Ovary (tissue), 9 donors: ENCODE results near the gene FXYD4. TPM values are rescaled to one million over a fixed set of nuclear protein-coding genes. Genes with fewer than 3 reads are reported as not detected.
A peak's percentile ranks its signal among the peaks of the same experiment; 100 is the strongest.

Source experiments
- DNase-seq, 5 donors: peaks; one replicate each; pipeline ENCODE4 v3.0.0-alpha.2; 2019 to 2020
- H3K27ac ChIP-seq, 2 donors: fragments of 200-600 bp; one replicate each; pipeline versions ENCODE4 v1.5.1 to v1.8.0; 2019 to 2022
- H3K27me3 ChIP-seq: fragments of 200-600 bp; one replicate; pipeline ENCODE4 v1.8.0; 2022
- H3K36me3 ChIP-seq: fragments of 200-600 bp; sonication (generic); one replicate; pipeline ENCODE4 v1.5.1; 2019
- H3K4me1 ChIP-seq: one replicate; pipeline ENCODE4 v1.8.1; 2013; ENCODE audit warnings: mild to moderate bottlenecking, moderate library complexity; ENCODE audit not compliant: insufficient read depth
- H3K4me3 ChIP-seq: fragments of 200-600 bp; sonication (generic); one replicate; pipeline ENCODE4 v1.5.1; 2017
- H3K9me3 ChIP-seq, 2 donors: fragments of 200-600 bp in 1 of 2; sonication (generic) in 1 of 2; one replicate each; pipeline versions ENCODE4 v1.5.1 to v1.8.1; 2013 to 2019; ENCODE audit warnings: mild to moderate bottlenecking in 1 of 2, moderate library complexity in 1 of 2
- EP300 ChIP-seq: sonication (generic); formaldehyde crosslinking; IDR thresholded peaks from one replicate; pipeline ENCODE4 v1.6.1; 2017; ENCODE audit warnings: antibody characterized with exemption
- POLR2A ChIP-seq: fragments of 450-650 bp; IDR thresholded peaks from one replicate; pipeline ENCODE4 v1.6.1; 2017; ENCODE audit warnings: antibody characterized with exemption, mild to moderate bottlenecking, moderate library complexity
- WGBS, 3 donors: extraction: QIAGEN DNeasy Blood & Tissue Kit in 1 of 3; methylation state at CpG; one replicate each; pipeline versions ENCODE4 v1.1.5 to v1.1.7; 2013 to 2017; 5-methylcytosine and 5-hydroxymethylcytosine counted together
- intact Hi-C, 4 donors: fragments of 100-400 bp; cut with DNase I; formaldehyde crosslinking; loops; one replicate each; pipeline versions ENCODE4 v1.11.0 to v1.15.1; 2022 to 2023
- polyA plus RNA-seq, 2 donors: library from polyadenylated mRNA; stranded (reverse); fragments of 200-250 nt in 1 of 2; fragments of 350-450 nt in 1 of 2; fragmentation: Illumina TruSeq in 1 of 2; extraction: RNeasy Lipid Tissue Mini Kit (QIAGEN cat#74804) in 1 of 2; gene quantifications; one replicate each; pipeline ENCODE4 v1.2.3, GENCODE V29; 2013 to 2014
- total RNA-seq, 7 donors: library from RNA; depleted of rRNA in 2 of 7; stranded (reverse); fragments of >200 nt in 2 of 7; fragmentation: NEBNext Ultra II Directional in 3 of 7; extraction: Animal tissue kit (Norgen Biotek cat#: 25700) in 3 of 7; gene quantifications; one replicate each; pipeline versions ENCODE4 v1.1.0 to v1.2.4, GENCODE V29; 2016 to 2023
- TF ChIP-seq, protein P1 (sequence below), 3 donors: fragments of 450-650 bp in 2 of 3; fragments of 200-600 bp in 1 of 3; IDR thresholded peaks; one replicate each; pipeline versions ENCODE4 v1.5.1 to v1.8.0; 2016 to 2022; ENCODE audit warnings: antibody characterized with exemption in 3 of 3, mild to moderate bottlenecking in 1 of 3
- donor health status: DM: no; HTN: no; CAD: no; lungs with moderate emphysema.
- donor health status: DM: no; HTN: no; CAD: no.
- donor health status: Bipolar disorder and iron deficiency.
- donor health status: DM: yes; HTN: yes; CAD: no.
- donor health status: DM: no; HTN: no; CAD: no.
- donor health status: DM: yes; HTN: yes; CAD: no.

The FXYD4 gene
- total and polyA plus RNA-seq, 9 donors, result not detected

DNA sequence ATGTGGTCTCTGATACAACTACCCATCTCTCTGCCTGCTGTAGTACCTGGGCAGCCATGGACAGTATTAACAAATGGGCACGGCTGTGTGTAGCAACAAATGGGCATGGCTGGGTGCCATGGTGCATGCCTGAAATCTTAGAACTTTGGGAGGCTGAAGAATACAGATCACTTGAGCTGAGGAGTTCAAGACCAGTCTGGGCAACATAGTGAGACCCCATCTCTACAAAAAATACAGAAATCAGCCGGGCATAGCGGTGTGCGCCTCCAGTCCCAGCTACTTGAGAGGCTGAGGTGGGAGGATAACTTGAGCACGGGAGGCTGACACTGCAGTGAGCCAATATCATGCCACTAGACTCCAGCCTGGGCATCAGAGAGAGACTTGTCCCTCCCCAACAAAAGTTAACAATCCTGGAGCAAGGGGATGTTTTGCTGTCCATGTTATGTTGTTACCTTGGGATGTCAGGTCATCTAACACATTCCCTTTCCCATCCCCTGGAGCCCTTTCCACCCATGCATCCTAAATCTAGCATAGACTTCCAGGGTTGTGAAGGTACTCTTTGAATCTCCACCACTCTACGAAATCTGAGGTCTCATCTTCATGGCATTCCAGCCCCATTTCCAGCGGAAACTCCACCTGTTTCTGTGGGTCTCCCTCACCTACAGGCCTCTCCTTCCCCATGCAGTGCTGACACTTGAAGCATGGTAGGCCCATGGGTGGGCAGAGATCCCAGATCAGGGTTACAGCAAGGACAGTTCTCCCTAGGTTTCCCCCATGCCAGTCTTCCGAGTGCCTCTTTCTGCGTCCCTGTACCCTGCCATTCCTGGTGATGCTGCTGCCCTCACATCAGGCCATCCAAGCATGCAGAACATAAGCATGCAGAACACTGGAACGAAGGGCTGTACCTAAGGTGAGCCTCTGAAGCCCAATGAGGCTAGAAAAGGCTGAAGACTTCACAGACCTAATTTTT lies 13.1 kb downstream of the FXYD4 start:
- DNase-seq, result peak in 1 of 5 donors; percentile 23
- 82 to 86% (median 83%) methylated on average over 10 of the region's 10 CpGs for WGBS, 3 donors
- TF ChIP-seq POLR2A (no peak), EP300 (no peak)
- TF ChIP-seq, protein P1, sequence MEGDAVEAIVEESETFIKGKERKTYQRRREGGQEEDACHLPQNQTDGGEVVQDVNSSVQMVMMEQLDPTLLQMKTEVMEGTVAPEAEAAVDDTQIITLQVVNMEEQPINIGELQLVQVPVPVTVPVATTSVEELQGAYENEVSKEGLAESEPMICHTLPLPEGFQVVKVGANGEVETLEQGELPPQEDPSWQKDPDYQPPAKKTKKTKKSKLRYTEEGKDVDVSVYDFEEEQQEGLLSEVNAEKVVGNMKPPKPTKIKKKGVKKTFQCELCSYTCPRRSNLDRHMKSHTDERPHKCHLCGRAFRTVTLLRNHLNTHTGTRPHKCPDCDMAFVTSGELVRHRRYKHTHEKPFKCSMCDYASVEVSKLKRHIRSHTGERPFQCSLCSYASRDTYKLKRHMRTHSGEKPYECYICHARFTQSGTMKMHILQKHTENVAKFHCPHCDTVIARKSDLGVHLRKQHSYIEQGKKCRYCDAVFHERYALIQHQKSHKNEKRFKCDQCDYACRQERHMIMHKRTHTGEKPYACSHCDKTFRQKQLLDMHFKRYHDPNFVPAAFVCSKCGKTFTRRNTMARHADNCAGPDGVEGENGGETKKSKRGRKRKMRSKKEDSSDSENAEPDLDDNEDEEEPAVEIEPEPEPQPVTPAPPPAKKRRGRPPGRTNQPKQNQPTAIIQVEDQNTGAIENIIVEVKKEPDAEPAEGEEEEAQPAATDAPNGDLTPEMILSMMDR (IDR thresholded peaks at IDR 0.05), result no peak
- Histone ChIP-seq H3K4me1 (peaks cover 2% of the 10 kb centered on the region), H3K4me3 (no peak overlapping the region), H3K9me3 (no peaks in the 10 kb centered on the region), H3K27me3 (no peaks in the 10 kb centered on the region), H3K27ac (no peak overlapping the region), H3K36me3 (no peaks in the 10 kb centered on the region)
- intact Hi-C loops, result no loop called here

DNA sequence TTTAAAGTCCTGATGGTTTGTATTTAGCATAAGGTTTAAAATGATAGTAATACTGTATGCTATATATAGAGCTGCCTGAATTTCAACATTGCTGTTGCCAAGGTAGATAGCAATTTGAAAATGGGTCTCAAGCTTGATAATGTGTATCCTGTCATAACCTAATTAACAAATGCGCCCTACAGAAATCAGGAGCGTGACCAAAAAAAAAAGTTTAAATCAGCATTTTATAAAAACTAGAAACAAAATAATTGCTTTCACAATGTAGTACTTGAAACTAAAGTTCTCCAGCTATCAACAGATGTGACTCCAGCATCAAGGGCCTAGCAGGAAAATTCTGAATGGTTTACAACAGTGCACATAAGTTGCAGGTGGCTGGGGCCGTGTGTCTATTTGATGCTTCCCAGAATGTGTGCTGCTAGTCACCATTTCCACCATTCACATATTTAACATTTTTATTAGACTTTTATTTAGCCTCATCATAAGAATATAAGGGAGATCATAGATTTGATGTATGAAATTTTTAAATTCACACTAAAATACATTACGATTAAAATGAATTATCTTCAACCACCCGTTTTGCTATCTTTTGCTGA lies 14.1 kb downstream of the FXYD4 start:
- DNase-seq, result no peak
- no peak overlapping the region for H3K4me3 ChIP-seq
- intact Hi-C loops, result no loop called here
- WGBS, 3 donors, result 69 to 73% (median 70%) methylated on average over 5 of the region's 5 CpGs
- no peaks in the 10 kb centered on the region for H3K9me3 ChIP-seq
- no peaks in the 10 kb centered on the region for H3K36me3 ChIP-seq
- H3K4me1 ChIP-seq, result peaks cover 2% of the 10 kb centered on the region
- H3K27ac ChIP-seq, result no peak overlapping the region
- TF ChIP-seq, protein P1 (IDR thresholded peaks at IDR 0.05), result no peak
- TF ChIP-seq EP300 (no peak), POLR2A (no peak)
- no peaks in the 10 kb centered on the region for H3K27me3 ChIP-seq

DNA sequence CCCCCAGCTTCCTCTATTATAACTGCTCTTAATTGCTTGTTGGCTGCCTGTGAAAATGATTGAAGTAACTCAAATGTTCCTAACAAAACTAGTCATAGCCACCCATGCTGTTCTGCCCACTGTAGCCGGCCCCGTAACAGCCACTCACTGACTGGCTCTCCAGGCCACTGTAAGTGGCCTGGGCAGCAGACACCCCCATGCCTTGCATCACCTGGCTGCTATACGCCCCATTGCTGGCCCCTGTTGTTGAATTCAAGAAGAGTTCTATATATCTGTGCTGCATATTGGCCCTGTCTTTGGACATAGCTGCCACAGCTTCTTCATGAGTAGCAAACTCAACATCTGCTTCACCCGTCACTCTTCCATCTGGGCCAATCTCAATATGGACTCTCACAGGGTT lies 15.1 kb downstream of the FXYD4 start:
- peak in 1 of 5 donors; percentile 13 for DNase-seq
- Histone ChIP-seq H3K4me1 (peaks cover 2% of the 10 kb centered on the region), H3K4me3 (no peak overlapping the region), H3K27ac (no peak overlapping the region), H3K27me3 (no peaks in the 10 kb centered on the region), H3K36me3 (no peaks in the 10 kb centered on the region), H3K9me3 (no peaks in the 10 kb centered on the region)
- 91 to 93% (median 91%) methylated on average over 4 of the region's 4 CpGs for WGBS, 3 donors
- intact Hi-C loops, result no loop called here
- TF ChIP-seq EP300 (no peak), POLR2A (no peak)
- TF ChIP-seq, protein P1 (IDR thresholded peaks at IDR 0.05), result no peak

DNA sequence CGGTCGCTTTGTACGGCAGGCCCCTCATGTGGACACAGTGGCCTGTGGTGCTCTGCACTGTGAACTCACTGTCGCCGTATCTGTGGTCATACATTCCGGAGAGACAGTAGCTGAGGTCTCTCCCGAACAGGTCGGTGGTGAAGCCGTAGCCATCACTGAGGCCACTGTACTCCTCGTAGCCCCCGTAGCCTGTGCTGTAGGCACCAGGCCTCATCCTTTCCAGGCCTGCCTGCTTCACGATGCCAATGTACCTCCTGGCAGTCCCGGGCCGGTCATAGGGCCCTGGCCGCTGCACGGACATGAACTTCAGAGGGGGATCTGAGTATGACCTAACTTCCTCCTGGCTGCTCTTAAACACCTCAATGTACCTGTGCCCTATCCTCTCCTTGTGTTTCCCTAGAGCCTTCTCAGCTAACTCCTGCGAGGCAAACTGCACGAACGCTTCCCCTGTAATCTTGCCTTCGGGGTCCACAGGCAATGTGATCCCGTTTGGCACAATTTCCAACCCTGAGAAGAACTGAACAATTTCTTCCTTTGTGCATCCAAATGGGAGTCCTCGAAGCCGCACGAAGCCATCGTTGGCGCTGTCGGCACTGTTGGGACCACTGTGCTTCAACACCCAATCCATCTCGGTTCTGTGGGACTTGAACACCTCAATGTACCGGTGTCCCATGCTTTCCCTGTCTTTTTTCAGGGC lies 15.7 kb downstream of the FXYD4 start:
- Histone ChIP-seq H3K4me1 (peaks cover 2% of the 10 kb centered on the region), H3K27ac (no peak overlapping the region), H3K9me3 (no peaks in the 10 kb centered on the region), H3K36me3 (no peaks in the 10 kb centered on the region), H3K4me3 (no peak overlapping the region), H3K27me3 (no peaks in the 10 kb centered on the region)
- WGBS, 3 donors, result 89 to 92% (median 90%) methylated on average over 28 to 29 of the region's 29 CpGs
- peak in 1 of 5 donors; percentile 24 for DNase-seq
- TF ChIP-seq POLR2A, result no peak
- TF ChIP-seq EP300, result no peak
- TF ChIP-seq, protein P1 (IDR thresholded peaks at IDR 0.05), result no peak
- intact Hi-C loops, result no loop called here
